GM21737 (cell line): ENCODE measurements around the gene RAN.
"Not testable (repeated sequence)": the region's sequence is repeated elsewhere in the genome, so short reads cannot be mapped to it uniquely, and the experiment has no call there.

Source experiments
- ATAC-seq: cut with Tn5 transposase; IDR thresholded peaks from one replicate; pipeline ENCODE4 v1.9.1; 2021; ENCODE audit warnings: mild to moderate bottlenecking, moderate library complexity; ENCODE audit not compliant: unreplicated experiment

The RAN gene

GRCh38 chr12:130849561-130850417 is 22.1 kb upstream of the RAN start:
- ATAC-seq = no peak

GRCh38 chr12:130850418-130851021 is 21.3 kb upstream of the RAN start:
- no peak for ATAC-seq

GRCh38 chr12:130856088-130856487 is 15.8 kb upstream of the RAN start:
- ATAC-seq = no peak

GRCh38 chr12:130858084-130858483 is 13.8 kb upstream of the RAN start:
- ATAC-seq = no peak

- no peak for ATAC-seq
Observed at GRCh38 chr12:130859161-130859560, 12.7 kb upstream of the RAN start.

- no peak for ATAC-seq
Observed at GRCh38 chr12:130860311-130860710, 11.6 kb upstream of the RAN start.

- no peak for ATAC-seq
Observed at GRCh38 chr12:130862161-130862560, 9.7 kb upstream of the RAN start.

- not testable (repeated sequence) for ATAC-seq
Observed at GRCh38 chr12:130862771-130863170, 9.1 kb upstream of the RAN start.

GRCh38 chr12:130863298-130863697 is 8.6 kb upstream of the RAN start:
- no peak for ATAC-seq

GRCh38 chr12:130868412-130868811 is 3.5 kb upstream of the RAN start:
- no peak for ATAC-seq

GRCh38 chr12:130870442-130871285 is 1.2 kb upstream of the RAN start:
- ATAC-seq = peak; percentile 31

- peak; percentile 31 for ATAC-seq
Observed at GRCh38 chr12:130872179-130873096, 572 bp downstream of the RAN start.

- no peak for ATAC-seq
Observed at GRCh38 chr12:130873106-130873795, 1.4 kb downstream of the RAN start.

- no peak for ATAC-seq
Observed at GRCh38 chr12:130873825-130874224, 2.0 kb downstream of the RAN start.

GRCh38 chr12:130874696-130875095 is 2.8 kb downstream of the RAN start:
- no peak for ATAC-seq

- no peak for ATAC-seq
Observed at GRCh38 chr12:130875193-130875592, 3.3 kb downstream of the RAN start.

GRCh38 chr12:130875708-130876107 is 3.8 kb downstream of the RAN start:
- not testable (repeated sequence) for ATAC-seq

- no peak for ATAC-seq
Observed at GRCh38 chr12:130876297-130876696, 4.4 kb downstream of the RAN start.

GRCh38 chr12:130876758-130877157 is 4.9 kb downstream of the RAN start:
- no peak for ATAC-seq

GRCh38 chr12:130877333-130877732 is 5.5 kb downstream of the RAN start:
- no peak for ATAC-seq
